HepG2 (cell line): ENCODE measurements around the gene CST11. TPM values are rescaled to one million over a fixed set of nuclear protein-coding genes. Genes with fewer than 3 reads are reported as not detected.
A peak's percentile ranks its signal among the peaks of the same experiment; 100 is the strongest.

Experiments
- ATAD3A ChIP-seq: sonication (generic); formaldehyde crosslinking; IDR thresholded peaks from 2 replicates; pipeline ENCODE4 v1.4.0; 2020; ENCODE audit warnings: missing genetic modification reagents
- BCL6 ChIP-seq: IDR thresholded peaks from 2 replicates; pipeline ENCODE4 v1.6.1; 2016; ENCODE audit warnings: missing genetic modification reagents, missing compliant biosample characterization
- CEBPZ ChIP-seq: IDR thresholded peaks from 2 replicates; pipeline ENCODE4 v1.6.1; 2012; ENCODE audit warnings: low read length, improper control_type of control experiment
- HDAC2 ChIP-seq: sonication (generic); formaldehyde crosslinking; IDR thresholded peaks from 2 replicates; pipeline ENCODE4 v1.4.0; 2020; ENCODE audit warnings: missing genetic modification reagents
- HIVEP1 ChIP-seq: sonication (generic); formaldehyde crosslinking; IDR thresholded peaks from 2 replicates; pipeline ENCODE4 v1.4.0; 2020; ENCODE audit warnings: mild to moderate bottlenecking, missing genetic modification reagents
- HOXA3 ChIP-seq: sonication (generic); formaldehyde crosslinking; IDR thresholded peaks from 2 replicates; pipeline ENCODE4 v1.5.0; 2020; ENCODE audit warnings: missing genetic modification reagents
- NFYB ChIP-seq: sonication (generic); formaldehyde crosslinking; IDR thresholded peaks from 2 replicates; pipeline ENCODE4 v1.4.0; 2020; ENCODE audit warnings: missing genetic modification reagents
- REST ChIP-seq, 2 experiments: IDR thresholded peaks; 2 replicates each; pipeline ENCODE4 v1.6.1; 2011 to 2012; ENCODE audit warnings: low read length in 2 of 2, borderline replicate concordance in 1 of 2, low read depth in 1 of 2, mild to moderate bottlenecking in 1 of 2, moderate library complexity in 1 of 2
- THAP7 ChIP-seq: sonication (generic); formaldehyde crosslinking; IDR thresholded peaks from 2 replicates; pipeline ENCODE4 v1.8.1; 2023; ENCODE audit warnings: mild to moderate bottlenecking, missing genetic modification reagents
- ZFP1 ChIP-seq: IDR thresholded peaks from 2 replicates; pipeline ENCODE4 v1.6.1; 2016
- ZNF207 ChIP-seq: fragments of 450-650 bp; IDR thresholded peaks from 2 replicates; pipeline ENCODE4 v1.6.1; 2016; ENCODE audit warnings: antibody characterized with exemption, borderline replicate concordance
- ZNF337 ChIP-seq: sonication (generic); formaldehyde crosslinking; IDR thresholded peaks from 2 replicates; pipeline ENCODE4 v1.5.1; 2020; ENCODE audit warnings: missing genetic modification reagents, low read depth, mild to moderate bottlenecking, borderline replicate concordance
- ZNF543 ChIP-seq: sonication (generic); formaldehyde crosslinking; IDR thresholded peaks from 2 replicates; pipeline ENCODE4 v1.4.0; 2020; ENCODE audit warnings: mild to moderate bottlenecking, missing genetic modification reagents
- ZNF577 ChIP-seq: sonication (generic); formaldehyde crosslinking; IDR thresholded peaks from 2 replicates; pipeline ENCODE4 v1.4.0; 2020; ENCODE audit warnings: mild to moderate bottlenecking, low read depth, missing genetic modification reagents, borderline replicate concordance
- ZNF780A ChIP-seq: sonication (generic); formaldehyde crosslinking; IDR thresholded peaks from 2 replicates; pipeline ENCODE4 v1.8.0; 2022; ENCODE audit warnings: mild to moderate bottlenecking, missing genetic modification reagents, moderate library complexity
- ZSCAN31 ChIP-seq: sonication (generic); formaldehyde crosslinking; IDR thresholded peaks from 2 replicates; pipeline ENCODE4 v1.5.0; 2020; ENCODE audit warnings: low read depth, mild to moderate bottlenecking, missing genetic modification reagents
- polyA plus RNA-seq, 8 experiments: library from polyadenylated mRNA; depleted of rRNA in 3 of 8; stranded (reverse) in 7 of 8; unstranded in 1 of 8; fragments of >200 nt; fragmentation: Illumina TruSeq in 4 of 8; extraction: Trizol in 4 of 8; gene quantifications; 2 replicates each; pipeline versions ENCODE4 v1.2.1 to v1.2.3, GENCODE V29; 2011 to 2016; ENCODE audit warnings: low read depth in 4 of 8, missing spikeins in 1 of 8, mixed read lengths in 1 of 8; ENCODE audit not compliant: insufficient read depth in 1 of 8
- total RNA-seq, 5 experiments: library from RNA; depleted of rRNA; stranded (reverse); fragments of >200 nt; fragmentation: Illumina TruSeq; extraction: Trizol; gene quantifications; 2 replicates each; pipeline ENCODE4 v1.2.3, GENCODE V29; 2016; ENCODE audit warnings: low read depth in 1 of 5
- TF ChIP-seq, protein P1 (sequence below): sonication (generic); formaldehyde crosslinking; IDR thresholded peaks from 2 replicates; pipeline ENCODE4 v1.5.0; 2020; ENCODE audit warnings: mild to moderate bottlenecking, missing genetic modification reagents

Gene CST11
- total and polyA plus RNA-seq, 2 of the 13 experiments (the other 11 are each of a cell fraction or from before 2014, with no cell fraction given): not detected

DNA sequence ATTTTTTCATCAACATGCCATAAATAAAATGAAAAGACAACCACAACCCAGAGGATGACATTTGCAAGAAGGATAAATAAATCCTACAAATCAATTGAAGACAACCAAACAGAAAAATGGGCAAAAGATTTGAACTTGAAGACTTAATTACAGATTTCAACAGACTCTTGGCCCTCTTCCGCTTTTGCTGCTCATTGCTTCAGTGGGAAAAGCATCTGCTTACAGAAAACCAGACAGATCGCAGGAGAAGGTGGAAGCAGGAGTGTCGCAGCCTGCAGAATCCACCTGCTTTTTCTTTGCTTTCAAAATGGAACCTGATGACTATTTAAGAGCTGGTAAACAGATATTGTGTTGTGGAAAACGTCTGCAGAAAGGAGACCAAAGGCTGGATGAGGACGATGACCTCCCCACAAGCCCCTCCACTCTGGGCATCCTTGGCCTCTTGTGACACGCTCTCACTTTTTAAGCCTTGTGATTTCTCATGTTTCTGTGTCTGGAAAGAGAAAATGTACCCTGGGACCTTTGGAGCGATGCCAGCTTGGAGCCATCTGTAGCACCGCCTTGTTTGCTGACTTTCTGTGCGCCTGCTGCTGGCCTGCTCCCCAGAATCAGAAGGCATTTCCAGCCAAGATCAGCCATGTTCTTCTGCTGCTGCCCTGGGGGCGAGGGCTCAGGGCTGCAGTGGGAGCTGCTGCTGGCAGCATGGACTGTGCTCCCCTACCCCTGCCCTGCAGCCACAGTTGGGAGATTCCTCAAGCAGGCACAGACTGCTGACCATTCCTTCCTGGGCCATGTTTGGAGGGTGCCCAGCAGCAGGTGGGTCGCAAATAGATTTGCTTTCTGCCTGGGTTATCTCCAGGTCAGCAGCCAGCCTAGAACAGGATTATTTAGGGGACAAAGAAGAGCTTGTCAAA is 16.8 kb downstream of the CST11 start (continued):
- TF ChIP-seq, protein P1, sequence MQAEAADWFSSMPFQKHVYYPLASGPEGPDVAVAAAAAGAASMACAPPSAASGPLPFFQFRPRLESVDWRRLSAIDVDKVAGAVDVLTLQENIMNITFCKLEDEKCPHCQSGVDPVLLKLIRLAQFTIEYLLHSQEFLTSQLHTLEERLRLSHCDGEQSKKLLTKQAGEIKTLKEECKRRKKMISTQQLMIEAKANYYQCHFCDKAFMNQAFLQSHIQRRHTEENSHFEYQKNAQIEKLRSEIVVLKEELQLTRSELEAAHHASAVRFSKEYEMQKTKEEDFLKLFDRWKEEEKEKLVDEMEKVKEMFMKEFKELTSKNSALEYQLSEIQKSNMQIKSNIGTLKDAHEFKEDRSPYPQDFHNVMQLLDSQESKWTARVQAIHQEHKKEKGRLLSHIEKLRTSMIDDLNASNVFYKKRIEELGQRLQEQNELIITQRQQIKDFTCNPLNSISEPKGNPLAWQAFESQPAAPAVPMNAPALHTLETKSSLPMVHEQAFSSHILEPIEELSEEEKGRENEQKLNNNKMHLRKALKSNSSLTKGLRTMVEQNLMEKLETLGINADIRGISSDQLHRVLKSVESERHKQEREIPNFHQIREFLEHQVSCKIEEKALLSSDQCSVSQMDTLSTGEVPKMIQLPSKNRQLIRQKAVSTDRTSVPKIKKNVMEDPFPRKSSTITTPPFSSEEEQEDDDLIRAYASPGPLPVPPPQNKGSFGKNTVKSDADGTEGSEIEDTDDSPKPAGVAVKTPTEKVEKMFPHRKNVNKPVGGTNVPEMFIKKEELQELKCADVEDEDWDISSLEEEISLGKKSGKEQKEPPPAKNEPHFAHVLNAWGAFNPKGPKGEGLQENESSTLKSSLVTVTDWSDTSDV (CRISPR knock-in tag): no peak; the same call in 1 of the 2 replicates
- no peak for TF ChIP-seq ZNF577 (CRISPR knock-in tag)
- no peak for TF ChIP-seq CEBPZ
- no peak for TF ChIP-seq REST (IDR thresholded peaks at IDR 0.05; ENCODE audit: borderline replicate concordance in 1 of 2, low read depth in 1 of 2, low read length in 2 of 2)
- TF ChIP-seq BCL6 (CRISPR knock-in tag): peak; percentile 96
- TF ChIP-seq ZNF207: no peak
- 0 out of 2 replicates have a peak, but pooled peaks have one; percentile 49 for TF ChIP-seq HIVEP1 (CRISPR knock-in tag)
- TF ChIP-seq ZFP1: no peak
- no peak for TF ChIP-seq ZNF543 (CRISPR knock-in tag)
- no peak for TF ChIP-seq ATAD3A (CRISPR knock-in tag)
- no peak for TF ChIP-seq NFYB
- TF ChIP-seq ZNF337 (CRISPR knock-in tag): no peak
- TF ChIP-seq THAP7: 0 out of 2 replicates have a peak, but pooled peaks have one; percentile 62
- no peak for TF ChIP-seq ZNF780A (CRISPR knock-in tag)
- TF ChIP-seq ZSCAN31 (CRISPR knock-in tag): no peak
- peak; percentile 48; the same call in 1 of the 2 replicates for TF ChIP-seq HDAC2 (CRISPR knock-in tag)
- TF ChIP-seq HOXA3 (CRISPR knock-in tag): peak; percentile 84
